IPS-18c (cell line): ENCODE measurements around the gene PCDHGA1.
"Not testable (repeated sequence)": the region's sequence is repeated elsewhere in the genome, so short reads cannot be mapped to it uniquely, and the experiment has no call there.

Source experiments
- H3K4me3 ChIP-seq: 2 replicates; pipeline ENCODE4 v1.7.0; 2013; ENCODE audit warnings: low read depth, mild to moderate bottlenecking, low read length, moderate library complexity; ENCODE audit not compliant: insufficient read depth
- H3K9me3 ChIP-seq: one replicate; pipeline ENCODE4 v1.6.1; 2013; ENCODE audit warnings: mild to moderate bottlenecking, low read length, moderate library complexity; ENCODE audit not compliant: control insufficient read depth, insufficient read depth

PCDHGA1 gene

GRCh38 chr5:141343242-141343952, 13.1 kb downstream of the PCDHGA1 start, which contains the start of gene PCDHGA3:
Gene PCDHGA3, plus strand, starts transcription at chr5:141343829. Its CDS starts 205 bp downstream, at chr5:141344034.
- Histone ChIP-seq H3K9me3 (peaks cover 14% of the 10 kb centered on the region), H3K4me3 (peak within 1 kb of the TSS; percentile 42; the same call in 1 of the 2 replicates)

GRCh38 chr5:141343953-141344463, 13.7 kb downstream of the PCDHGA1 start:
- Histone ChIP-seq H3K9me3 (peaks cover 17% of the 10 kb centered on the region), H3K4me3 (peak overlapping the region; percentile 42; the same call in 1 of the 2 replicates)

GRCh38 chr5:141345327-141345726, 15.0 kb downstream of the PCDHGA1 start:
- Histone ChIP-seq H3K9me3 (peaks cover 23% of the 10 kb centered on the region), H3K4me3 (no peak overlapping the region)

GRCh38 chr5:141346017-141346416, 15.7 kb downstream of the PCDHGA1 start:
- peaks cover 21% of the 10 kb centered on the region for H3K9me3 ChIP-seq
- H3K4me3 ChIP-seq: not testable (repeated sequence)

GRCh38 chr5:141349917-141350619, 19.8 kb downstream of the PCDHGA1 start, which contains the start of gene PCDHGB1:
Gene PCDHGB1, plus strand, starts transcription at chr5:141350099. Its CDS starts 162 bp downstream, at chr5:141350261.
- Histone ChIP-seq H3K4me3 (peak within 1 kb of the TSS; percentile 21), H3K9me3 (peaks cover 27% of the 10 kb centered on the region)

DNA sequence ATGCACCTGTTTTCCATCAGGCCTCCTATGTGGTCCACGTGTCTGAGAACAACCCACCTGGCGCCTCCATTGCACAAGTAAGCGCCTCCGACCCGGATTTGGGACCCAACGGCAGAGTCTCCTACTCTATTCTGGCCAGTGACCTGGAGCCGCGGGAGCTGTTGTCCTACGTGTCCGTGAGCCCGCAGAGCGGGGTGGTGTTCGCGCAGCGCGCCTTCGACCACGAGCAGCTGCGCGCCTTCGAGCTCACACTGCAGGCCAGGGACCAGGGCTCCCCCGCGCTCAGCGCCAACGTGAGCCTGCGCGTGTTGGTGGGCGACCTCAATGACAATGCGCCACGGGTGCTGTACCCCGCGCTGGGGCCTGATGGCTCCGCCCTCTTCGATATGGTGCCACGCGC, 21.3 kb downstream of the PCDHGA1 start:
- no peak overlapping the region for H3K4me3 ChIP-seq
- H3K9me3 ChIP-seq: peaks cover 26% of the 10 kb centered on the region

GRCh38 chr5:141354900-141355469, 24.7 kb downstream of the PCDHGA1 start, which contains the start of gene PCDHGA4:
Gene PCDHGA4, plus strand, starts transcription at chr5:141355021. Its CDS starts 87 bp downstream, at chr5:141355108.
- Histone ChIP-seq H3K9me3 (peaks cover 22% of the 10 kb centered on the region), H3K4me3 (no peak within 1 kb of the TSS)

DNA sequence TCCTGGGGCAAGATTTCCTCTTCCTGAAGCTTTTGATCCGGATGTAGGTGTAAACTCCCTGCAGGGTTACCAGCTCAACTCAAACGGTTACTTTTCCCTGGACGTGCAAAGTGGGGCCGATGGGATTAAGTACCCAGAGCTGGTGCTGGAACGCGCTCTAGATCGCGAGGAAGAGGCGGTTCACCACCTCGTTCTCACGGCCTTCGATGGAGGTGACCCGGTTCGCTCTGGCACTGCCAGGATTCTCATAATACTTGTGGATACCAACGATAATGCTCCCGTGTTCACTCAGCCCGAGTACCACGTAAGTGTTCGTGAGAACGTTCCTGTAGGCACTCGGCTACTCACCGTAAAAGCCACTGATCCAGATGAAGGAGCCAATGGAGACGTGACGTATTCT, 25.3 kb downstream of the PCDHGA1 start:
- peaks cover 21% of the 10 kb centered on the region for H3K9me3 ChIP-seq

DNA sequence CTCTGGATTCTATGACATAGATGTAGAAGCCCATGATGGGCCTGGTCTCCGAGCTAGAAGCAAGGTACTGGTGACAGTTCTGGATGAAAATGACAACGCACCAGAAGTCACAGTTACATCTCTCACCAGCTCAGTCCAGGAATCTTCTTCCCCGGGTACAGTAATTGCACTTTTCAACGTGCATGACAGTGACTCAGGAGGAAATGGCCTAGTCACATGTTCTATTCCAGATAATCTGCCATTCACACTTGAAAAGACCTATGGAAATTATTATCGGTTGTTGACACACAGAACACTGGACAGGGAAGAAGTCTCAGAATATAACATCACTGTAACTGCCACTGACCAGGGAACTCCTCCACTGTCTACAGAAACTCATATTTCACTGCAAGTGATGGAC, 25.8 kb downstream of the PCDHGA1 start:
- no peak overlapping the region for H3K4me3 ChIP-seq
- H3K9me3 ChIP-seq: peaks cover 24% of the 10 kb centered on the region

More for the DNA sequence above, 25.3 kb downstream of the PCDHGA1 start:
- H3K4me3 ChIP-seq: no peak overlapping the region

- peaks cover 25% of the 10 kb centered on the region for H3K9me3 ChIP-seq
- no peak overlapping the region for H3K4me3 ChIP-seq
Measured at GRCh38 chr5:141356950-141357349, 26.6 kb downstream of the PCDHGA1 start.

DNA sequence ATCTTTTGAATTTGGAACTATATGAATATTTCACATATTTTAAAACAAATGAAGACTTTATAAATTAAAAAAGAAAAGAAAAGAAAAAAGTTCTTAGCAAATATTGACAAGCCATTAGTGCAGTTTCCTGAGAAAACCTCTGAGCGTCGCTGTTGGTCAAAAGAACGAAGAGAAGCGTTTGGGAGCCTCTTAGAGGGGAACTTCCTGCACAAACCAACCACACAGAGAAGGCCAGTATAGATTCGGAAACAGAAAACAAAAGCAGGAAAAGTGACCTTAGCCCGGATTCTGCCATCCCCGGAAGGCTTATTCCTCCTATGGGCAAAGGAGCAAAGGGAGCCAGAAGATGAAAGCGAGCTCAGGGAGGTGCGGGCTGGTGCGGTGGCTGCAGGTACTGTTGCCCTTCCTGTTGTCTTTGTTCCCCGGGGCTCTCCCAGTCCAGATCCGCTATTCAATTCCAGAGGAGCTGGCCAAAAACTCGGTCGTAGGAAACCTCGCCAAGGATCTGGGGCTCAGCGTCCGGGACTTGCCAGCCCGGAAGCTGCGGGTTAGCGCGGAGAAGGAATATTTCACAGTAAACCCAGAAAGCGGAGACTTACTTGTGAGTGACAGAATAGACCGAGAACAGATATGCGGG, 29.6 kb downstream of the PCDHGA1 start, which contains the start of gene PCDHGB2:
Gene PCDHGB2 (plus strand): TSS at position 205 of the 637 bp plus-strand sequence. CDS start 142 bp downstream, at position 347.
- Histone ChIP-seq H3K9me3 (peaks cover 27% of the 10 kb centered on the region), H3K4me3 (no peak within 1 kb of the TSS; the same call in 1 of the 2 replicates)

DNA sequence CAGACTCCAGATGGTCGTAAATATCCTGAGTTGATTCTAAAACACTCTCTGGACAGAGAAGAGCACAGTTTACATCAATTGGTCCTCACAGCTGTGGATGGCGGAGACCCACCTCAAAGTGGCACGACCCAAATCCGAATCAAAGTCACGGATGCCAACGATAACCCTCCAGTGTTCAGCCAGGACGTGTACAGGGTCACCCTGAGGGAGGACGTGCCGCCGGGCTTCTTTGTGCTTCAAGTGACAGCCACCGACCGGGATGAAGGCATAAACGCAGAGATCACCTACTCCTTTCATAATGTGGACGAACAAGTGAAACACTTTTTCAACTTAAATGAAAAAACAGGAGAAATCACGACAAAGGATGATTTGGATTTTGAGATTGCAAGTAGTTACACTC, 30.4 kb downstream of the PCDHGA1 start:
- peaks cover 28% of the 10 kb centered on the region for H3K9me3 ChIP-seq
- H3K4me3 ChIP-seq: no peak overlapping the region; the same call in 1 of the 2 replicates

- H3K4me3 ChIP-seq: no peak overlapping the region
- H3K9me3 ChIP-seq: peaks cover 23% of the 10 kb centered on the region
Measured at GRCh38 chr5:141362719-141363118, 32.4 kb downstream of the PCDHGA1 start.

GRCh38 chr5:141363952-141364660, 33.8 kb downstream of the PCDHGA1 start, which contains the start of gene PCDHGA5:
Gene PCDHGA5, plus strand, starts transcription at chr5:141364162. Its CDS starts 169 bp downstream, at chr5:141364331.
- H3K9me3 ChIP-seq: peaks cover 23% of the 10 kb centered on the region
- 0 out of 2 replicates have a peak within 1 kb of the TSS, but pooled peaks have one; percentile 9 for H3K4me3 ChIP-seq

- H3K9me3 ChIP-seq: peaks cover 16% of the 10 kb centered on the region
- no peak overlapping the region for H3K4me3 ChIP-seq
Measured at GRCh38 chr5:141366016-141366896, 35.9 kb downstream of the PCDHGA1 start.
